ENCODE results near the gene MAL.
"Not testable (repeated sequence)": the region's sequence is repeated elsewhere in the genome, so short reads cannot be mapped to it uniquely, and the experiment has no call there.

MAL gene

GRCh38 chr2:95032868-95033603 is 7.5 kb downstream of the MAL start:
- no peak for DNase-seq (ENCODE audit: low spot score)

GRCh38 chr2:95034221-95034620 is 8.7 kb downstream of the MAL start:
- peak; percentile 81 for DNase-seq (ENCODE audit: low spot score)

- no peak for DNase-seq (ENCODE audit: low spot score)
These were observed 9.3 kb downstream of the MAL start for GRCh38 chr2:95034818-95035217.

GRCh38 chr2:95036596-95037383 is 11.3 kb downstream of the MAL start:
- DNase-seq (ENCODE audit: low spot score) = no peak

GRCh38 chr2:95037384-95037839 is 11.9 kb downstream of the MAL start:
- DNase-seq (ENCODE audit: low spot score) = no peak

- not testable (repeated sequence) for DNase-seq (ENCODE audit: low spot score)
These were observed 12.5 kb downstream of the MAL start for GRCh38 chr2:95037841-95038585.

- DNase-seq (ENCODE audit: low spot score) = no peak
These were observed 13.3 kb downstream of the MAL start for GRCh38 chr2:95038635-95039298.

- no peak for DNase-seq (ENCODE audit: low spot score)
These were observed 13.9 kb downstream of the MAL start for GRCh38 chr2:95039363-95039762.

GRCh38 chr2:95039978-95040377 is 14.5 kb downstream of the MAL start:
- DNase-seq (ENCODE audit: low spot score) = no peak

GRCh38 chr2:95040426-95040825 is 14.9 kb downstream of the MAL start:
- no peak for DNase-seq (ENCODE audit: low spot score)

- DNase-seq (ENCODE audit: low spot score) = no peak
These were observed 15.7 kb downstream of the MAL start for GRCh38 chr2:95041060-95041823.

GRCh38 chr2:95041824-95042442 is 16.4 kb downstream of the MAL start:
- DNase-seq (ENCODE audit: low spot score) = no peak

GRCh38 chr2:95042472-95043271 is 17.2 kb downstream of the MAL start:
- no peak for DNase-seq (ENCODE audit: low spot score)

- DNase-seq (ENCODE audit: low spot score) = peak; percentile 93
These were observed 18.0 kb downstream of the MAL start for GRCh38 chr2:95043300-95044093.

GRCh38 chr2:95044601-95045000 is 19.1 kb downstream of the MAL start:
- DNase-seq (ENCODE audit: low spot score) = no peak

- DNase-seq (ENCODE audit: low spot score) = no peak
These were observed 21.0 kb downstream of the MAL start for GRCh38 chr2:95046371-95047112.

GRCh38 chr2:95047629-95048510 is 22.4 kb downstream of the MAL start:
- no peak for DNase-seq (ENCODE audit: low spot score)
